GM18868 (cell line): ENCODE measurements around the gene CHST3.
"Not testable (repeated sequence)": the region's sequence is repeated elsewhere in the genome, so short reads cannot be mapped to it uniquely, and the experiment has no call there.

ENCODE experiments used
- ATAC-seq: cut with Tn5 transposase; IDR thresholded peaks from one replicate; pipeline ENCODE4 v1.9.1; 2021; ENCODE audit warnings: mild to moderate bottlenecking, moderate library complexity; ENCODE audit not compliant: unreplicated experiment

The CHST3 gene

DNA sequence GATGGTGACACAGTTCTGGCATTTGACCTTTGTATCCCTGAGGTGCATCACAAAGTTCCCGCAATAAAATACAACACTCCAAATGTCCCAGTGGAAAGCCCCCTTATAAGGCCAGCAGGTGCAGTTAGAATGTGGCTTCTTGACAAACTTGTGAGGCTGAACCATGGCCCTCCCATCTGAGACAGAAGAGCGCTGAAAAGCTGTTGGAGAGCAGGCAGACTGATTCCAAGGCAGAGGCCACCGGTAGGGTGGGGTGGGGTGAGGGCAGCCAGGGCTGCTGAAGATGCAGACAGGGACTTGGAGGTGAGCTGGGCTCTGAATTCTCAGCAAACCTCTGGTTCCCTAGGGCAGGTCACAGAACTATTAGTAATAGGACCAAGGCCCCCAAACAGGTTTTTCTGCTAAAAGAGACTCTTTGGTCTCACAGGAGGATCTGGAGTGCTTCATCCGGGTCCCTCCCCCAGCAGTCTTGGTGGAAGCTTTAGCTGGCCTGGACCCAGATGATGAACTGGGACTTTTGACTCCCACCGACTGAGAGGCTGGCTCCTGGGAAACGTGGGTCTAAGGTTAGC is 15.6 kb upstream of the CHST3 start:
- no peak for ATAC-seq

DNA sequence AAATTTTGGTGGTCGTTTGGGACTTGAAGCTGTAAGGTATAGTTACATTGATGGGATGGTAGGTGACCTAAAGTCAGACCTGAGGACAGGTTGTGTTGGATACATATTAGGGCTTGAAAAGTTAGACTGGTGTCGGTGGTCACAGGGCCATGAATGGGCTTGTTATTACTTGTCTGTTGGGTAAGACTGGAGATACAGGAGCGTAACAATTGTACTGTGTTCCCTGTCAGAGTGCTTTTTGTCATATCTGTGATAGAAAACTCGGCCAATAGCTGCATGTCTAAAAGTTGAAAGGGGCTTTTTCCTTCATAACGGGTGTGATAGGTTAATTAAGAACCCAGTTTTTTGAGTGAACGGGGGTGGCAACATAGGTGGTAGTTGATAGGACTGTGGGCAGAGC is 13.5 kb upstream of the CHST3 start:
- ATAC-seq = no peak

DNA sequence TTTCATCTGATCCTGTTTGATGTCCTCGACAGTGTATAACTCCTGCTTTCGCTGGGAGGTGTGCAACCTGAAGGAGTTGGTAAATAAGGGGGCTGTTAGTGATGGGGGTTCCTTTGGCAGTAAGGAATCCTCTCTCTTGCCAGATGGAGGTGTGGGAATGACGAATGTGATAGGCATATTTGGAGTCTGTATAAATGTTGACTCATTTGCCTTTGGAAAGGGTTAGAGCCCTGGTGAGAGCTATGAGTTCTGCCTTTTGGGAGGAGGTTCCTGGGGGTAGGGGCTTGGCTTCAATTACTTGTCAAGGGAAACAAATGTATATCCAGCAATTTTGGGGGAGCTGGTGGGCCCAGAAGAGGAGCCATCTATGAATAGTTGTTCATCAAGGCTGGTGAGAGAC is 11.4 kb upstream of the CHST3 start:
- ATAC-seq = no peak

DNA sequence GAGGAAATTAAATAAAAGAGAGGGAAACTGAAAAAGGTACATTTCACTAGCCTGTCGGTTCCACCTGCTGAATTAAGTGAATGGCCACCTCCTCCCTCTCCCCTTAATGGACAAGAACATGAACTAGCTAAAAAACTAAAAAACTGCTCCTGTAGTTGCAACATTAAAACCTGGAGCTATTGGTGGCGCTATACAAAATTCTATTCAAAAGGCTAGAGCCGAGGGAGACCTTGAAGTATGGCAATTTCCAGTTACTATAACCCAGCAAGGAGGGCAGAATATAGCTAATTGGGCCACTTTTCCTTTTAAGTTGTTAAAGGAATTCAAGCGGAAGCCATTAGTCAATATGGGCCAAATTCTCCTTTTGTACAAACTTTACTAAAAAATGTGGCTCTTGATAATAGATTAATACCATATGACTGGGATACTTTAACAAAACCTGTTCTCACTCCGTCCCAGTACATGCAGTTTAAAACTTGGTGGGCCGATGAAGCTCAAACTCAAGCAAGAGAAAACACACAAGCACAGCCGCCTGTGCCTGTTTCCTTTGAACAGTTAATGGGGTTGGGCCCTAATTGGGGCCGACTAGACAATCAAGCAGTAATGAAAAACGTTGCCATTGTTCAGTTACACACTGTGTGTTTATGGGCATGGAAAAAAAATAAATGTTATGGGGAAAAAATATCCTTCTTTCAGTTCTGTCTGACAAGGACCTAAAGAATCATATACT is 6.5 kb upstream of the CHST3 start:
- ATAC-seq = no peak

DNA sequence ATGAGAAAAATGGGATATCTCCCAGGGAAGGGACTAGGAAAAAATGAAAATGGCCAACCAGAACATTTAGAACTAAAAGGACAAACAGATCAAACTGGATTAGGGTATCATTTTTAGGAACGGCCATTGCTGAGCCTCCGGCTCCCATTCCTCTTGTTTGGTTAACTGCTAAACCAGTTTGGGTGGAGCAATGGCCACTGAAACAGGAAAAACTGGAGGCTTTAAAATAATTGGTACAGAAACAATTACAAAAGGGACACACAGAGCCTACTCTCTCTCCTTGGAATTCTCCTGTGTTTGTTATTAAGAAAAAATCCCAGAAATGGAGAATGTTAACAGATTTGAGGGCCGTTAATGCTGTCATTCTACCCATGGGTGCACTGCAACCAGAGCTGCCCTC is 4.7 kb upstream of the CHST3 start:
- no peak for ATAC-seq

DNA sequence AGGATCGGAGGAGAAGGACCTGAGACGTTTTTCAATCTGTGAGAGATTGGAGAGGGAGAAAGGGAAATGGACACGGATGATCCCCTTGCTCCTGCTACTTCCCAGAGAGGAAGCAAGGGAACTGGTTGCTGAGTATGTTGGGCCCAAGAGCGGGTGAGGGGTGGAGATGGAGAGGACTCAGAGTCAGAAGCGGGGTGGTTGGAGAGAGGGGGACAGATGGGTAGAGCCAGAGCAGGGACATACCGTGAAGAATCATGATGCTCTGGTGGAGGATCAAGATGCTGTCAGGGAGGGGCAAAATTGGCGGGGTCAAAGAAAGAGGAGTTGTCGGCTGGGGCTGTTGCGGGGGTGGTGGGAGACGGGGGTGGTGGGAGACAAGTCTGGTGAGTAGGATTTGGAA is 2.4 kb upstream of the CHST3 start:
- no peak for ATAC-seq

DNA sequence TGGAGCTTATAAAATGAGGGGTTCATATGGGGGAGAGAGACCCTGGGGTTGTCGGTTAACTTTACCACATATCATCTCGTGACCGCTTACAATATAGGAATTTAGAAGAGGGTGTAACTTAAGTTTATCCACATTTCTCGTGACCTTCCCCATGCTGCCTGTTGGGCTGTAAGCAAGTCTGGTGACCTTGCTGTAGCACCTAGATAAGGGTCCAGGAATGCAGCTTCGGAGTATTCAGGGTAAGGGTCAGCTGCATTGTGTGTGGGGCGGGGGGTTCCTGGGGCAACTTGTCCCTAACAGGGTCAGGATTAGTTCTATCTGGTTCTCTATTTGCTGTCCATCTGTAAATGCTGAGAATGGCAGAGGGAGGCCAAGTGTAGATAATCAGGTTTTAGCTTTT is 1.3 kb upstream of the CHST3 start:
- ATAC-seq = no peak

DNA sequence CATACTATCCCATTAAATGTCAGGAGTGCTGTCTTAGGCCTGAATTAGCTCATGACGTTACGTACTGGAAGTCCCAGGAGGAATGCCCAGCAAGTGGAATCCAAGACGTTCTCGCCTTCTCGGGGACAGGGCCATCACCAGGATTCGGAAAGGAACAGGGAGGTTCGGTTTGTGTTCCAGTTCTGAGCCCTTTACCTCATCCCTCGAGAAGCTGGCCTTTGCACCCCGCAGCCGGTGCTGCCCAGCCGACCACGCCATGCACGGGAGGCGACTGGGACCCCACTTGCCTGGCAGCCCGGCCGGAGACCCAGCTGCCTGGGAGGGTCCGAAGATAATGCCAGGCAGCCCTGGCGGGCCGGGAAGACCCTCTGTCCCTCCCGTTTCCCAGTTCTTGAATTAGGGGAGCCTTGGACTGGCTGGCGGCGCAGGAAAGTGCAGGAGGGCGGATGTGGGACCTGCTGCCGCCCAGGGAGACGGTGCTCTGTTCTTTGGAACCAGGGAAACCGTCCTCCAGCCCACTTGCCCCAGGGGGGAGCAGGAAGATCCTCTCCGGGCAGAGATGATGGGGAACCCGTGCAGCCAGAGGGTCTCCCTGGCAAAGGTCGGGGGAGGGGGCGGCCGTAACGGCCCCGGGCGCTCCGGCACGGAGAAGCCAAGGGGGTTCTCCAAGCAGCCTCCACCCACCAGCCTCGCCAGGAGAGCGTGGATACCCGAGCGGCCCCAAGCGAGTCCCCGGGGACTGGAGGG is 671 bp upstream of the CHST3 start:
- ATAC-seq = no peak

DNA sequence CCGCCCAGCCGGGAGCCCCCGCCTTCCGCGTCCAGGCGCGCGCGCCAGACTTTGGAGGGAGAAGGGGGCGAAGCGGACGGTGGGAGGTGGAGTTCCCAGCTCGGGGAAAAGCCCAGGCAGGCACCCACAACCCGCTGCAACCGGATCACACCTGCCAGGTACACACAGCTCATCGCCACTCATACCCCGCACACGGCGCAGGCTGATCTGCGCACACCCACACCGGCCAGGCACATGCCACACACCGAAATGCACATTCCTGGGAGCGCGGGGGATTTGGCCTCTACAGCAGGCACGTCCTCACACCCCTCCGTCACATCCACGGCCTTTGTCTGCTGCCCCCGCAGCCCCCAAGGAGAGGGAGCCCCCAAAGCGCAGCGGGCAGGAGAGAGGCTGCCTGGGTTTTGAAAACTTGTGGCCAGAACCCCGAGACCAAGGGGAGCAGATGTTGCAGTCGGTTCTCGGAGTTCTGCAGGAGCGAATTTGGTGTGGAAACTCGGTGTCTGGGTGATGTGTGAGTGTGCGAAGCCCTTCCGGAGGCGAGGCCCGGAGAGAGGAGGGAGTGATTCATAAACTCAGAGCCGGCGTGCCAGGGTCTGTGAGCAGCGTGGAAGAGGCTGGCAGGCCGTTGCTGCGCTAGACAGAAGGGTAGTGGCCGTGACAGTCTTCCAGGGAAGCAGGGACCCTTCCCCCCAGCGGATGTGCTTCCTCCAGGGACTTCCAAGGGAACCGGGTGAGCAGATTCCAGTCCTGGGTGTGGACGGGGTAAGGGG is 734 bp downstream of the CHST3 start:
- ATAC-seq = no peak

DNA sequence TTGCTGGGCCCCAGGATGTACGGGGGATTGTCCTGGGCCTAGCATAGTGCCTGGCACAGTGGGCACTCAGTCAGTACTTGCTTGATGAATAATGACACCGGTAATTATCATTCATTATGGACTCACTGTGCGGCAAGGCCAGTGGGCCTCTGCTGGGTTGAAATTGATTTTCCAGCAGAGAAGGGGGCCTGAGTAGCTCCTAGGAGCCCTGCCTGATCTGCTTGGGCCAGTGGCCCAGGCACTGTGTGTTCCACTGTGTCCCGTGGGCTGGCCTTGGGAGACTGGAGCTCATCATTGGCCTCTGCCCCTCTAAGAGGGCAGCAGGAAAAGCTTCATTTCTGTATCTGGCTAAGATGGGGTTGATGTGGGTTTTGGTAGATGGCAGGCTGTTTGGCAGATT is 1.4 kb downstream of the CHST3 start:
- ATAC-seq = no peak

DNA sequence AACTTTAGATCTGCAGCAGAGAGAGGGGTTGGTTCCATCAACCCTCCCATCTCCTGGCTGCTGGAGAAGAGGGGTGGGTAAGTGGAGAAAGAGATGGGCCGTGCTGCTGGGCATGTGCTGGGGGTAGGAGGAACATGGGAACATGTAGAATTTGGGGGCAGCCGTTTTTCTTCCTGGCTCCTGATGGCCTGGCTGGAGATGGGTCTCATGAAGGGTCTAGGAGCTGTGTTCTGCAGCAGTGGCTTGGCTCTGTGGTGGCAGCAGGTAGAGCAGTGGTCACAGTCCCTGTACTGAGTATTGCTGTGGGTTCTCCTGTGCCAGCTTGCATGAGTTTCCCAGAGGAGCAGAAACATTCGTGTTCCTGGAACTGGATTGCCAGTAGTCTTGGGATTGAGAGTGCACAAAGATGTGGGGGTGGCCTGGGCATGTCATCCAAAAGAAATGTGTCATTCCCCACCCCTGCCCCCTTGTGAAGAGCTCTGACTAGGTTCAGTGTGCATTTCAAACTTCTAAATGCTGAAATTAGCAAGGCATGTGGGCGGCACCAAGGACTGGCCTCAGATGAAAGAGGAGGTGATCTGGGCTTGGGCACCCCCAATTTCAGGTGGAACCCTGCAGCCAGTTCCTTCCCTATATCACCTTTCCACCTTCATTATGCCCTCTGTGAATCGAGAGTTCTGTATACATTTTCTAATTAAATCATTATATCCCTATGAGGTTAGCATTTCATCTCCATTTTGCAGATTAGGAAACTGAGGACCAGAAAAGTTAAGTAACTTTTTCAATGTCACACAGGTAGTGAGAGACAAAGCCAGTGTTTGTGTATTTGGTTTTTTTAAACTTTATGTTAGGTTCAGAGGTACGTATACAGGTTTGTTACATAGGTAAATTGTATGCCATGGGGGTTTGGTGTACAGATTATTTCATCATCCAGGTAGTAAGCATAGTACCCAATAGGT is 2.1 kb downstream of the CHST3 start:
- ATAC-seq = no peak

DNA sequence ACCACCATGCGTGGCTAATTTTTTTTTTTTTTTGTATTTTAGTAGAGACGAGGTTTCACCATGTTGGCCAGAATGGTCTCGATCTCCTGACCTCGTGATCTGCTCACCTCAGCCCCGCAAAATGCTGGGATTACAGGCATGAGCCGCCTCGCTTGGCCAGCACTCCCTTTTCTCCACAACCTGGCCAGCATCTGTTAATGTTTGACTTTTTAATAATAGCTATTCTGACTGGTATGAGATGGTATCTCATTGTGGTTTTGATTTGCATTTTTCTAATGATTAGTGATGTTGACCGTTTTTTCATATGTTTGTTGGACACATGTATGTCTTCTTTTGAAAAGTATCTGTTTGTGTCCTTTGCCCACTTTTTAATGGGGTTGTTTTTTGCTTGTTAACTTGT is 3.8 kb downstream of the CHST3 start:
- ATAC-seq = not testable (repeated sequence)

DNA sequence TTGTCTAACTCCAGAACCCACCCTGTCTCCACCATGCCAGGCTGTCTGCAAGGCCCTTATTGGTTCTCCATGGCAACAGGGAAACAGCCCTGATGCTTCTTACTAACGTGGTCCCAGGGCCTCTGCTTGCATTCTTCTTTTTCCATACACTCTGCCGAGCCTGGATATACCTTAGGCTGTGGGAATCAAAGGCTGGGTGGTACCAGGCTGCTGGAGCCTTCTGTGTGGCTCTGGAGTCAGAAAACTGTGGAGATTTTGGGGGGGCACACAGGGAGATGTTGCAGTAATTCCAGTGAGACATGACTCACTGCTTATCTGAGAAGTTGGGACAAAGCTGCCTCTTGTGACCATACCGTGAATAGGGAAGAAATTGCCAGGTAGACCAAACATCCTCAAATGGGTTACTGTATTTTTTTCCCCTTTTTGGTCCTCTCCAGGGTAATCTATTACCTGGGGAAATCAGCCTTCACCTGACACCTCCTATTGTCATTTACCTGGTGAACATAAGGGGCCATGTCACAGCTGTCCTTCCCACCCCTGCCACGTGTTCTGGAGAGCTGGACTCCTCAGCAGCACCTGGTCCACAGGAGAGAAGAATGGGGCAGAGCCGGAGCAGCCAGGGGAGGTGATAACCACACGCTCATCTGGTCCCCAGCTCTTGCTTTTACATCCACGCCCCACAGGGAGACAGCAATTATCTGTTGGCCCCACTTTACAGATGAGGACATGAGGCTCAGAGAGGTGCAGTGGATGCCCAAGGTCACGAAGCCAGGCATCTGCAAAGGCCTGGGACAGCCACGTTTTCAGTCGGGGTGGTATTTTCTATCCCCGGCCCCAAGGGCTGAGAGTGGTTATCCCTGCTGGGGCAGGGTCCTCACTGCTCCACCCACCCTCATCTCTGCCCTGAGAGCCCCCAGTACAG is 4.6 kb downstream of the CHST3 start:
- ATAC-seq = no peak

DNA sequence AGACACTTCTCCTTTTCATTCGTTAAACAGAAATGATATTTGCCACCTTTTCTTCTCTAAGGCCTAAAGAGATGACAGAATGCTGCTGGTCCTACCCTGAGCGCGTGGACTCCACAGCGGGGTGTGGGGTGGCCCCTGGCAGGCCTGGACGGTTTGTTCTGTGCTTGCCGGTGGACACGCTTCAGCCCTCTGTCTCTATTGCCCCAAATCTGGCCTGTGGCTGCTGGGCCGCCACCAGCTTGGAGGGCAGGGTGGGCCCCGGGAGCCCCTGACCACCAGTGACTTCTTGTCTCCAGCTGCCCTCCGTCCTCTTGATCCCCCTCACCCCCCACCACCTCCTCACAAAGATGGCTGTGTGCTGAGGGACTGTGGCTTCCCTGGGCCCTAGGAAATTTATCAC is 5.7 kb downstream of the CHST3 start:
- no peak for ATAC-seq

DNA sequence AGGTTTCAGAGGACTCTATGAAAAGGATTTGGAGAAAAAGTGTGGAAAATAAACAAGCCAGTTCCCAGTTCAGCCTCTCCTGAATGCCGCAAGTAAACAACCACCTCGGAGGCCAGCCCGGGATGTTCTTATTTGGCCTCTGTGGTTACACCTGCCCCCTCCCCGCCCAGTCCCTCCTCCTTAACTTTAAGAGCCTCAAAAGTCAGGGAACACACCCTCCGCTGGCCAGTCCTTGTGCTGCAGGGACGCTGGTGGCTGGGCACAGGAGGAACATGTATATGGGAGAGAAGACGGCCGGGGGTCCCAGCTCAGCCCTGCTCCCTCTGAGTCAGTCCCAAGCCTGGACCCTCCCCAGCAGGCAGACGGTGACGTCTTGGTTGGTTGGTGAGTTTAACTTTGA is 6.1 kb downstream of the CHST3 start:
- no peak for ATAC-seq

DNA sequence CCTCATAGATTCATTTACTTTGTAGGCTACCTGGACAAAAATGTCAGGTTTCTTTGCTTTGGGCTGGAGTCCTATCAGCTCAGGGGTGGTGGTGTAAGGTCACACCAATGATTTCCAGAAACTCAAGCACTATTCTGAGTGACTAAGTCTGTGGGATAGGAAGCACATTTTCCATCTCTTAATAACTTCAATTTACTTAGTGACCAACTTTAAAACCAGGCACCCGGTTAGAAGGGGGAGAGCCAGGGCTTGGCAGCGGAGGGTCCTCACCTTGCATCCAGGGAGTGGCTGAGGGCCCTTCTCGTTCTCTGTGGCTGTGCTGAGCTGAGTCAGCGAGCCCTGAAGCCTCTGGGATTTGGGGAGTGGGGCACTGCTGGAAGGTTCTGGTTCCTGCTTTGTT is 6.7 kb downstream of the CHST3 start:
- ATAC-seq = no peak

DNA sequence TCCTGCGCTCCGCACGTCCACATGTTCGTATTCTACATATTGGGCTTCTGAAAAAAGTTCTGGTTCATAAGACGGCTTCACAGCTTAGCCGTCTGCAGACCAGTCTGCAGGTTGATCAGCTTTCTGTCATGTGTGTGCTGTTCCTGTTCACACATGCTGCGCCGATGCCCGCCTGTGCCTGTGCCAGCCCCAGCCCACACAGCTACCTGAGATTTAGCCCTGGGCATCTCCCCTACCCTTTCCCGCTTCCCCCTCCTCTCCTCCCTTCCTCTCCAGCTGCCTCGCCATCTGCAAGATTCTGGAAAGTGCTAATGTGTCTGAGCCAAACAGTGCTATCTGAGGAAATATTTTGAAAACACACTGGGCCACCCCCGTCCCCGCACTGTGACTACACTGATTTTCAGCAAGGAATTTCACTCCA is 7.1 kb downstream of the CHST3 start:
- ATAC-seq = no peak

DNA sequence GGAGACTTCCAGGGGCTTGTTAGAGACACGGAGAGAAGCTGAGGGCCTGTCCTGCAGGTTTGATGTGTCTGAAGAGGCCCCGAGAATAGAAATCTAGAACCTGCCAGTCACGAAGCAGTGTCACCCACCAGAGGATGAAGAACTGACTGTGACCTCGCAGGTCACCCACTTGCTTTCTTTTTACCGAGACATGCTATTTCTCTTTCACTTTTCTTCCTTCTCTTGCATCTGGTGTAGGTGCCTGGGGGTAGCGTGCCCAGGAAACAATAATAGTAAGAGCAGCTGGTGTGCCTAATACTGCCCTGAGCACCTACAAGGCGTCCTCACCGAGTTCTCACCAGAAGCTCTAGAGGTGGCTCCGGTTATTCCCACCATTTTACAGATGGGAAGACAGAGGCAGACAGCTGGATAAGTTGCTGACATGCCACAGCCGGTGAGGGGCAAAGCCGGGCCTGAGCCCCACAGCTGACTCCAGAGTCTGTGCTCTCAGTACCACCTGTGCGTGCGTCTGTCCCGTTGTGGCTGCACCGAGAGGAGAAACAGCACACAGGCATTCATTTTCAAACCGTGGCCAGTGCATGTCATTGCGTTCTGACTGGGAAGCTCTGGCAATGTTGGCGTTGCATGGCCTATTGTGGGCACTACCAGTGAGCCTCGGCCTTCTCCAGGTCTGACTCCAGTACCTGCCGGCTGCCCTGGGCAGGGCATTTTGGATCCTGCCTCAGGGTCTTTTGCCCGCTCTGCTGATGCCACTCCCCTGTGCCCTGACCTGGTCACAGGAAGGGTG is 7.8 kb downstream of the CHST3 start:
- no peak for ATAC-seq
